ENCODE measurements around the gene LHFPL2.

Gene LHFPL2

GRCh38 chr5:78568212-78568611, 80.4 kb downstream of the LHFPL2 start:
- DNase-seq (ENCODE audit: low spot score): no peak

GRCh38 chr5:78567617-78568016, 81.0 kb downstream of the LHFPL2 start:
- no peak for DNase-seq (ENCODE audit: low spot score)

GRCh38 chr5:78566747-78567425, 81.7 kb downstream of the LHFPL2 start:
- DNase-seq (ENCODE audit: low spot score): peak; percentile 51

- DNase-seq (ENCODE audit: low spot score): no peak
Observed at GRCh38 chr5:78565395-78565794, 83.2 kb downstream of the LHFPL2 start.

- no peak for DNase-seq (ENCODE audit: low spot score)
Observed at GRCh38 chr5:78563621-78564020, 85.0 kb downstream of the LHFPL2 start.

GRCh38 chr5:78562714-78563330, 85.8 kb downstream of the LHFPL2 start:
- no peak for DNase-seq (ENCODE audit: low spot score)

GRCh38 chr5:78562001-78562400, 86.6 kb downstream of the LHFPL2 start:
- no peak for DNase-seq (ENCODE audit: low spot score)

GRCh38 chr5:78561261-78561660, 87.3 kb downstream of the LHFPL2 start:
- no peak for DNase-seq (ENCODE audit: low spot score)

GRCh38 chr5:78560000-78560855, 88.3 kb downstream of the LHFPL2 start:
- DNase-seq (ENCODE audit: low spot score): no peak

GRCh38 chr5:78557601-78558000, 91.0 kb downstream of the LHFPL2 start:
- DNase-seq (ENCODE audit: low spot score): no peak

GRCh38 chr5:78555870-78556269, 92.7 kb downstream of the LHFPL2 start:
- DNase-seq (ENCODE audit: low spot score): peak; percentile 37

GRCh38 chr5:78554670-78555069, 93.9 kb downstream of the LHFPL2 start:
- DNase-seq (ENCODE audit: low spot score): no peak

GRCh38 chr5:78553580-78554353, 94.8 kb downstream of the LHFPL2 start:
- DNase-seq (ENCODE audit: low spot score): no peak

- DNase-seq (ENCODE audit: low spot score): no peak
Observed at GRCh38 chr5:78552729-78553342, 95.7 kb downstream of the LHFPL2 start.

- DNase-seq (ENCODE audit: low spot score): no peak
Observed at GRCh38 chr5:78550891-78551290, 97.7 kb downstream of the LHFPL2 start.

GRCh38 chr5:78549043-78549442, 99.5 kb downstream of the LHFPL2 start:
- DNase-seq (ENCODE audit: low spot score): no peak

- no peak for DNase-seq (ENCODE audit: low spot score)
Observed at GRCh38 chr5:78547731-78548615, 100.6 kb downstream of the LHFPL2 start.

- DNase-seq (ENCODE audit: low spot score): no peak
Observed at GRCh38 chr5:78547183-78547582, 101.4 kb downstream of the LHFPL2 start.

GRCh38 chr5:78546276-78546996, 102.1 kb downstream of the LHFPL2 start:
- DNase-seq (ENCODE audit: low spot score): no peak

- DNase-seq (ENCODE audit: low spot score): no peak
Observed at GRCh38 chr5:78545406-78545805, 103.2 kb downstream of the LHFPL2 start.
